Liver (tissue), 9 donors: Measurements from ENCODE around the gene CDC42EP3. TPM values are rescaled to one million over a fixed set of nuclear protein-coding genes. Genes with fewer than 3 reads are reported as not detected.

Source experiments
- DNase-seq: peaks from one replicate; pipeline ENCODE4 v3.0.0-alpha.2; 2017; ENCODE audit warnings: low spot score
- H3K27ac ChIP-seq, 2 donors: one replicate each; pipeline ENCODE4 v1.7.0; 2013; ENCODE audit warnings: inconsistent platforms in 2 of 2, low read length in 2 of 2, control low read depth in 1 of 2, low read depth in 1 of 2, mild to moderate bottlenecking in 1 of 2
- H3K27me3 ChIP-seq, 4 donors: one replicate each; pipeline versions ENCODE4 v1.6.1 to v1.7.0; 2013; ENCODE audit warnings: low read length in 3 of 4, inconsistent platforms in 1 of 4, mild to moderate bottlenecking in 1 of 4, moderate library complexity in 1 of 4; ENCODE audit not compliant: control insufficient read depth in 4 of 4, insufficient read depth in 4 of 4
- H3K36me3 ChIP-seq, 4 donors: one replicate each; pipeline versions ENCODE4 v1.6.1 to v1.7.0; 2013; ENCODE audit warnings: low read length in 3 of 4, mild to moderate bottlenecking in 3 of 4, low read depth in 1 of 4, moderate library complexity in 1 of 4; ENCODE audit not compliant: control insufficient read depth in 4 of 4, insufficient read depth in 3 of 4
- H3K4me1 ChIP-seq, 4 donors: one replicate each; pipeline versions ENCODE4 v1.6.1 to v1.7.0; 2013; ENCODE audit warnings: low read length in 3 of 4, mild to moderate bottlenecking in 3 of 4, moderate library complexity in 1 of 4; ENCODE audit not compliant: control insufficient read depth in 4 of 4, insufficient read depth in 4 of 4
- H3K4me3 ChIP-seq, 3 donors: one replicate each; pipeline versions ENCODE4 v1.6.1 to v1.7.0; 2013; ENCODE audit warnings: low read length in 3 of 3, control low read depth in 1 of 3, low read depth in 1 of 3, mild to moderate bottlenecking in 1 of 3
- H3K9ac ChIP-seq, 2 donors: one replicate each; pipeline ENCODE4 v1.7.0; 2013; ENCODE audit warnings: low read length in 2 of 2, mild to moderate bottlenecking in 2 of 2, moderate library complexity in 2 of 2, control low read depth in 1 of 2, low read depth in 1 of 2
- H3K9me3 ChIP-seq, 4 donors: one replicate each; pipeline versions ENCODE4 v1.6.1 to v1.7.0; 2013; ENCODE audit warnings: low read length in 3 of 4; ENCODE audit not compliant: control insufficient read depth in 4 of 4
- ATF3 ChIP-seq: IDR thresholded peaks from 2 replicates; pipeline ENCODE4 v1.6.1; 2016; ENCODE audit warnings: antibody characterized with exemption
- CTCF ChIP-seq: fragments of 150-350 bp; IDR thresholded peaks from 2 replicates; pipeline ENCODE4 v1.5.1; 2017; ENCODE audit warnings: improper control_type of control experiment, low read depth, low read length; ENCODE audit not compliant: missing input control
- EGR1 ChIP-seq, 2 donors: IDR thresholded peaks; 2 replicates each; pipeline ENCODE4 v1.6.1; 2016 to 2018; ENCODE audit warnings: antibody characterized with exemption in 2 of 2, low read depth in 2 of 2
- FOXA1 ChIP-seq: IDR thresholded peaks from 2 replicates; pipeline ENCODE4 v1.6.1; 2016; ENCODE audit warnings: antibody characterized with exemption
- FOXA2 ChIP-seq: IDR thresholded peaks from 2 replicates; pipeline ENCODE4 v1.6.1; 2016; ENCODE audit warnings: antibody characterized with exemption
- GABPA ChIP-seq, 2 donors: IDR thresholded peaks in 1 of 2; conservative IDR thresholded peaks in 1 of 2; 2 replicates each; pipeline ENCODE4 v1.6.1; 2016; ENCODE audit warnings: antibody characterized with exemption in 2 of 2, mild to moderate bottlenecking in 1 of 2, moderate library complexity in 1 of 2
- HNF4A ChIP-seq, 2 donors: conservative IDR thresholded peaks; 2 replicates each; pipeline ENCODE4 v1.6.1; 2016; ENCODE audit warnings: antibody characterized with exemption in 2 of 2, mild to moderate bottlenecking in 2 of 2
- HNF4G ChIP-seq: IDR thresholded peaks from 2 replicates; pipeline ENCODE4 v1.6.1; 2016; ENCODE audit warnings: antibody characterized with exemption
- JUND ChIP-seq, 2 donors: IDR thresholded peaks; 2 replicates each; pipeline ENCODE4 v1.6.1; 2016; ENCODE audit warnings: antibody characterized with exemption in 2 of 2
- MAX ChIP-seq: IDR thresholded peaks from 2 replicates; pipeline ENCODE4 v1.6.1; 2016; ENCODE audit warnings: antibody characterized with exemption
- NR2F2 ChIP-seq: IDR thresholded peaks from 2 replicates; pipeline ENCODE4 v1.6.1; 2016; ENCODE audit warnings: antibody characterized with exemption
- RAD21 ChIP-seq, 2 donors: IDR thresholded peaks; 2 replicates each; pipeline ENCODE4 v1.6.1; 2016; ENCODE audit warnings: antibody characterized with exemption in 2 of 2, mild to moderate bottlenecking in 2 of 2
- REST ChIP-seq: IDR thresholded peaks from 2 replicates; pipeline ENCODE4 v1.6.1; 2016; ENCODE audit warnings: antibody characterized with exemption, mild to moderate bottlenecking
- RXRA ChIP-seq, 2 donors: IDR thresholded peaks; 2 replicates each; pipeline ENCODE4 v1.6.1; 2017 to 2018; ENCODE audit warnings: antibody characterized with exemption in 2 of 2, mild to moderate bottlenecking in 1 of 2
- SP1 ChIP-seq: IDR thresholded peaks from 2 replicates; pipeline ENCODE4 v1.6.1; 2018; ENCODE audit warnings: antibody characterized with exemption, mild to moderate bottlenecking
- TAF1 ChIP-seq: conservative IDR thresholded peaks from 2 replicates; pipeline ENCODE4 v1.6.1; 2016; ENCODE audit warnings: antibody characterized with exemption, mild to moderate bottlenecking
- YY1 ChIP-seq: IDR thresholded peaks from 2 replicates; pipeline ENCODE4 v1.6.1; 2016; ENCODE audit warnings: antibody characterized with exemption, mild to moderate bottlenecking
- ZBTB33 ChIP-seq: IDR thresholded peaks from 2 replicates; pipeline ENCODE4 v1.6.1; 2016; ENCODE audit warnings: antibody characterized with exemption
- WGBS: extraction: QIAGEN DNeasy Blood & Tissue Kit; methylation state at CpG from one replicate; pipeline ENCODE4 v1.1.7; 2013; 5-methylcytosine and 5-hydroxymethylcytosine counted together
- polyA plus RNA-seq, 2 donors: library from polyadenylated mRNA; stranded (reverse) in 1 of 2; unstranded in 1 of 2; fragments of 200-250 nt in 1 of 2; fragments of >200 nt in 1 of 2; fragmentation: Nextera tagmentation in 1 of 2; extraction: Ambion mirVana in 1 of 2; gene quantifications; one replicate each; pipeline versions ENCODE4 v1.2.1 to v1.2.3, GENCODE V29; 2013 to 2015
- total RNA-seq, 2 donors: library from RNA; depleted of rRNA; stranded (reverse); fragments of >200 nt; gene quantifications; one replicate each; pipeline ENCODE4 v1.2.3, GENCODE V29; 2014
- donor health status: healthy.
- donor health status: healthy.
- donor health status: healthy.
- donor health status: healthy.
- donor health status: healthy.

CDC42EP3 gene
- total and polyA plus RNA-seq, 4 donors = 2.5 to 4.1 (median 3.3) TPM

GRCh38 chr2:37664231-37664643 lies 7.2 kb downstream of the CDC42EP3 start:
- Histone ChIP-seq H3K4me3 (no peak overlapping the region), H3K9ac (no peak overlapping the region), H3K27ac (no peak overlapping the region), H3K27me3 (no peaks in the 10 kb centered on the region), H3K9me3 (no peaks in the 10 kb centered on the region), H3K4me1 (peaks cover 0 to 5% (median 2%) of the 10 kb centered on the region in 4 donors), H3K36me3 (no peaks in the 10 kb centered on the region)
- no peak for DNase-seq
- 77% methylated on average over 2 of the region's 2 CpGs for WGBS
- TF ChIP-seq FOXA2 (no peak), ZBTB33 (no peak), HNF4A (conservative IDR thresholded peaks at IDR 0.05) (no peak), JUND (IDR thresholded peaks at IDR 0.05) (no peak), ATF3 (no peak), EGR1 (IDR thresholded peaks at IDR 0.05; ENCODE audit: low read depth in 2 of 2) (no peak)

GRCh38 chr2:37663390-37663789 lies 8.1 kb downstream of the CDC42EP3 start:
- 97% methylated on average over 7 of the region's 7 CpGs for WGBS
- H3K4me1 ChIP-seq = peaks cover 0 to 5% (median 2%) of the 10 kb centered on the region in 4 donors

More at GRCh38 chr2:37663390-37663789, 8.1 kb downstream of the CDC42EP3 start:
- no peak overlapping the region for H3K4me3 ChIP-seq
- no peaks in the 10 kb centered on the region for H3K36me3 ChIP-seq
- TF ChIP-seq RAD21 (IDR thresholded peaks at IDR 0.05) (no peak), MAX (no peak), TAF1 (no peak), ZBTB33 (no peak), FOXA2 (no peak), EGR1 (IDR thresholded peaks at IDR 0.05; ENCODE audit: low read depth in 2 of 2) (no peak), FOXA1 (no peak), HNF4A (conservative IDR thresholded peaks at IDR 0.05) (no peak), GABPA (IDR thresholded peaks at IDR 0.05 in 1 of 2, conservative IDR thresholded peaks at IDR 0.05 in 1 of 2) (no peak), HNF4G (no peak), JUND (IDR thresholded peaks at IDR 0.05) (no peak), ATF3 (no peak), SP1 (no peak), CTCF (no peak), NR2F2 (no peak), YY1 (no peak), REST (no peak), RXRA (IDR thresholded peaks at IDR 0.05) (no peak)
- no peaks in the 10 kb centered on the region for H3K9me3 ChIP-seq
- H3K9ac ChIP-seq = no peak overlapping the region
- DNase-seq = no peak
- no peak overlapping the region for H3K27ac ChIP-seq
- H3K27me3 ChIP-seq = no peaks in the 10 kb centered on the region
